NCI-H1436 (cell line): ENCODE measurements around the gene CHM.
"Not testable (repeated sequence)": the region's sequence is repeated elsewhere in the genome, so short reads cannot be mapped to it uniquely, and the experiment has no call there.

Experiments used
- DNase-seq: peaks from one replicate; lab custom pipeline; 2025; lab: John Stamatoyannopoulos, UW

The CHM gene

GRCh38 chrX:85995641-85996040, 51.7 kb downstream of the CHM start:
- no peak for DNase-seq

DNA sequence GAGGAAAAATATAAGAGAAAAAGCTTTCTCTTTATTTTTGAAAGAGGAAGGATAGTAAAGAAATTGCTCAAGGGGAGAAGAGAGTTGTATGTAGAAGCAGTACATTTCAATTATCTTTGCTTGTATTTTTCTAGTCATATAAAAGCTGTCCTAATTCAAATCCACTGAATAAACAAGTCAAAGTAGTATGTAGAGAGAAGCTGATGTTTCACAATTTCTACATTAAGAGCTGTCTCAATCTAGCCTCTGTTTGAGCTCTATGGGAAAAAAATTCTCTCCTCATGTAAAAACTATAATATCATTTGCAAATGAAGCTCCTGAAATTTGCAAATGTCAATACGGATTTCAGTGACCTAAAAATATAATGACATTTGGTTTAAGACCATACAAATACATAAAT, 52.6 kb downstream of the CHM start:
- DNase-seq: no peak

DNA sequence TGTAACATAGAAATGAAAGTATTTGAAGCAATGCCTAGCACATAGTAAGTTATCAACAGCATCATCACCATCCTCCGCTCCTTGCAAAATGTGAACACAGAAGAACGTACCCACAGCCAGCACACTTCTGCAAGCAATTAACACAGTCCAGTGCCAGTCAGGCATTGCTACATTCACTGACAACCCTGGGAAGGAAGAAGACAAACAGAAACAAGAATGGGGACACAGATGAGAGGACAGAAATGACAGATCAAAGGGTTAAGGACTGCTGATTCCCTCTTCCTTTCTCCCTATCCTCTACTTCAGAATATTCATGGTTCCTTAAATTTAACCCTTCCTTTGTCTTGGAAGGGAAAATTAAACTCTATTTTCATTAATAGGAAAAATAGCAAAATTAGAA, 53.1 kb downstream of the CHM start:
- no peak for DNase-seq

- no peak for DNase-seq
Observed at GRCh38 chrX:85993539-85994197, 53.7 kb downstream of the CHM start.

DNA sequence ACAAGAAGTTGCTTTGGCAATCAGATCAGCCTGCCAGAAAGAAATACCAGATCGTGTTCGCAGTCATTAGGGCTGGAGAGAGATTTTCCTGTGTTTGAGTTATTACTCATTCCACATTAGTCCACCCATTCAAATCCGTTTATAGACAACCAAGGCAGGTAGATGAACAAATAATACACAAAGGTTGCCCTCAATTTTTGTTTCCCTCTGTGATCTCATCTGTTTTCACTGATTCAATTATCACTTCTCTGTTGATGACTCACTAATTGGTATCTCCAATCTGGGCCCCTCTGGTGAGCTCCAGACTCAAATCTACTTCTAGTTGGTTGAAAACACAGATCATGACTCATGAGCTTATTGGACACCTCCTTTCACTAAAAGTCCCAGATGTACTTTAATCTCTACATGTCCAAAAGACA, 54.5 kb downstream of the CHM start:
- peak; percentile 35 for DNase-seq

GRCh38 chrX:85988353-85988752, 59.0 kb downstream of the CHM start:
- DNase-seq: no peak

DNA sequence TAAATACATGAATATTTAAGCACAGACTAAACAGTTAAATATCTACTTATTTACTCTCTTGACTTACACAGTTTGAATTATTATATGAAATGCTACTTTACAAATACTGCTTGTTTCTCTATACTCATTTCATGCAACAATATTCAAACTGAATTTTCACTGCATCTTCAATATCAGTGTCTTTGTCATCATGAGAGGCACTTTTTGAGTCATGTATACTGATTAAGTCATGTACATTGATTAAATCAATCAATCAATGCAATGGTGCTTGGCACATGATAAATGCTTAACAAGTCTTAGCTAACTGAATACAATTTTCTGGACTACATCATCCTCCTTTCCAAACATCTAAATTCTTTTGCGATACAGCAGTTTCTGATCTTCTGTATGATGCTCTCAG, 67.1 kb downstream of the CHM start:
- no peak for DNase-seq

DNA sequence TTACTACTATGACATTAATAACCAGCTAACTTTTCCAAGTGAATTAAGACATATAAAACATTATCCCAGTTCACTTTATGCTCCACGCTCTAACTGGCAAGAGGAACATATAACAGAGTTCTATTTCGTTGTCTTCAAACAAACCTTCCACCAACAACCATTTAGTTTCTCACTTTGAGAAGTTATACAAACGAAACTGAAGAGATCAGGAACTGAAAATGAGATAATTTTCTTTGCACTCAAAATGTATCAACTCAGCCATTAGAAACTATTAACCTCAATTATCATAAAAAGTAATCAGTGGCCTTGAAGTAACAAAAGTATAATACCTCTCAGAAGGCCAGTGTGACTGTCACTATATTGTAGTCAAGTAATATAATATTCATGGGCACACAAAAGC, 70.1 kb downstream of the CHM start:
- no peak for DNase-seq

- DNase-seq: not testable (repeated sequence)
Observed at GRCh38 chrX:85972351-85972750, 75.0 kb downstream of the CHM start.

- no peak for DNase-seq
Observed at GRCh38 chrX:85964744-85965143, 82.6 kb downstream of the CHM start.

DNA sequence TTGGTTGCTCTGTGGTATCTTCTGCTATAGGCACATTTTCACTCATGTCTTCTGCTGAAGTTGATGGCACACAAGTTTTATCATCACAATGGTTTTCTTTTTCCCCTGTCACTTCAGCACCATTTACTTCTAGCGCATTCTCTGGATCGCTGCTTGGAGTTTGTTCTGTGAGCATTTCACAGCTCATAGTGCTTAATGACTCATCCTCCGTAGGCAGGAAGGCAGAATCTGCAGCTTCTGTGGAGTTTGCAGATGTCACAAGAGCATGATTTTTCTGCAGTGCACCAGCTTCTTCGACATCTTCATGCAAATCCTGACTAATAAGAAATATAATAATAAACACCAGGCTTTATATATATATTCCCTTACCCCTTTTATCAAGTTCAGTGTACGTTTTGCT, 83.6 kb downstream of the CHM start:
- no peak for DNase-seq

DNA sequence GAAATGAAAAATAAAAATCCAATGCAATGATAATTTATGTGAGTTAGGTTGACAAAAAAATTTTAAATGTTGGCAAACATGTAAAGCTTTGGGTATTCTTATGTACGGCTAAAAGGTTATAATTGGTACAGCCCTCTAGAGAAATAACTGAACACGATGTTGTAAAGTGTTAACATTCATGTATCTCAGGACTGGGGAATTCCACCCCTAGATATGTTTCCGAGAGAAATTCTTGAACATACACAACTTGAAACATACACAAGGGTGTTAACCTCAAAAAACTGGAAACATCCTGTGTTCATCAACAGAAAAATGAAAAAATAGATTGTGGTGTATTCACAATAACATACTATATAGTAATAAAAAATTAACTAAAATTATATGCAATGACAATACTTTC, 91.8 kb downstream of the CHM start:
- no peak for DNase-seq

DNA sequence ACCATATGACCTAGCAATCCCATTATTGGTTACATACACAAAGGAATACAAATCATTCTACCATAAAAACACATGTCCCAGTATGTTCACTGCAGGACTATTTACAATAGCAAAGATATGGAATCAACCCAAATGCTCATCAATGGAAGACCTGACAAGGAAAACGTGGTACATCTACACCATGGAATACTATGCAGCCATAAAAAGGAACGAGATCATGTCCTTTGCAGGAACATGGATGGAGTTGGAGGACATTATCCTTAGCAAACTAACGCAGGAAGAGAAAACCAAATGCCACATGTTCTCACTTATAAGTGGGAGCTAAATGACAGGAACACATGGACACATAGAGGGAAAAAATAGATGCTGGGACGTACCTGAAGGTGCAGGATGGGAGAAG, 102.6 kb downstream of the CHM start:
- DNase-seq: not testable (repeated sequence)

DNA sequence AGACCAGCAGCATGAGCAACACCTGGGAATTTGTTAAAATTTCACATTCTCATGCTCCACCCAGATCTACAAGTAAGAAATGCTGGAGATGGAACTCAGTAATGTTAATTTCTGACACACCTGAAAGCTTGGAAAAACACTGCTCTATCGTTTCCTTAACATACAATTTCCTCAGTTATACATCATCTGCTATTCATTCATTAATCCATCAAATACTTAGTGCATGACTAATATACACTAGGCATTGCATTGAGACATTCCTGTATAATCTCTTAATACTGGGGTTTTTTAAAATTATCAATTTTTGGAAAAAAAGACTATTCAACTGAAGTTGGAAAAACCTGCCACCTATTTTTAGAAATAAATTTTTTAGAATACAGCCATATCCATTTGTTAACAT, 106.1 kb downstream of the CHM start:
- DNase-seq: no peak

DNA sequence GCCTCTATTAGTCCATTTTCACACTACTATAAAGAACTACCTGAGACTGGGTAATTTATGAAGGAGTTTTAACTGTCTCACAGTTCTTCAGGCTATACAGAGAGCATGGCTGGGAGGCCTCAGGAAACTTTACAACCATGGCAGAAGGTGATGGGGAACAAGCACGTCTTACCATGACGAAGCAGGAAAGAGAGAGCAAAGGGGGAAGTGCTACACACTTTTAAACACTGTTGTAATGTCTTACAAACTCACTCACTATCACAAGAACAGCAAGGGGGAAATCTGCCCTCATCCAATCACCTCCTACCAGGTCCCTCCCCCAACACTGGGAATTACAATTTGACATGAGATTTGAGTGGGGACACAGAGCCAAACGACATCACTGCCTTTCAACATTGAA, 107.4 kb downstream of the CHM start:
- not testable (repeated sequence) for DNase-seq

GRCh38 chrX:85934399-85934798, 113.0 kb downstream of the CHM start:
- DNase-seq: not testable (repeated sequence)

DNA sequence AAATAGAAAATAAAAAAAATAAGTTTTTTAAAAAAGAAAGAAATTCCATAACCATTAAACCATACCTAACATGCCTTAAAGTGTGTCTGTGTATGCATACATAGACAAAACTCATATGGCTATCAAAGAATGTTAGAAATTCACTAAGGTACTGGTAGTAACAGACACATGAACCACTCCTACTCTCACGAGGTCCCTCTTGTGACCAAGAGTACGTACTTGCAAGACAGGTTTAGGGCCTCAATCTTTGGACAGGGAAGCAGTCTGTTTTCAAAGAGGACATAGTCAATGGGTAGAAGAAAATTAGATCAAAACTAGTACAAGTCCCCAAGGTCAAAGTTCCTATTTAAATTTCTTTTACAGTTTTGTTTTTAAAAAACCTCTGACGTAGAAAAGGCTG, 117.3 kb downstream of the CHM start:
- no peak for DNase-seq

DNA sequence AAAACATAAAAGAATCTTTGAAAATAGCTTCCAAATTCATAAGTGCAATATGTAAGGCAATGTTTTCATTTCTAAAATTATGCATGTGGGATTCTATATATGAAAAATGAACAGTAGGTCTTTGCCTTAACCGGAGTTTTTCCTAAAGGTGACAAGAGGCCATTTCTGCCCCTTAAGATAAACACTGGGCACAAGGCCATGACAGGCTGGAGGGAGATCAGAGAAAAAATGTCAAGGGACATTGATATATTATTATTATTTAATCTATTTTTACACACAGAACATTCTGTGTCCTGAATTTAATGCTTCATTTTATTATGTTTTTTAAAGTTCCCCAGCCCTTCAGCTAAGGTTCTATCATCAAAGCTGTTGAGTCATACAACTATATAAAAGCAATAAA, 118.8 kb downstream of the CHM start:
- no peak for DNase-seq

DNA sequence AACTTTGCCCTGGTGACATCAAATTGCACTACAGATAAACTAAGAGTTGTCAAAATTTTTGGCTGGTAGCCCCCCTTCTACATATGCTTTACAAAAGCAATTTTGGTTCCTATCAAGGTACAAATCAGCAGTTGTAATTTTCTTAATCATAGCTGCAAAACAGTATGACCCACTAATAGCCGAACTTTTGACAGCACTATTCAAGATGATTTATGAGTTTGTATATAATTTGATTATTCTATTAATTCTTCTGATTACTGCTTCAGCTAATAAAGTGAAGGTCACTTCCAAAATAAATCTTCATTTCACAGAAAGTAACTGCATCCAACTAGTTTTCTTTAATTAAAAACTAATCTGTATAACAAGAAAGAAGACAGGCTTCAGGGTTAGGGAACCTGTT, 119.6 kb downstream of the CHM start:
- no peak for DNase-seq

GRCh38 chrX:85922821-85923220, 124.5 kb downstream of the CHM start:
- no peak for DNase-seq

DNA sequence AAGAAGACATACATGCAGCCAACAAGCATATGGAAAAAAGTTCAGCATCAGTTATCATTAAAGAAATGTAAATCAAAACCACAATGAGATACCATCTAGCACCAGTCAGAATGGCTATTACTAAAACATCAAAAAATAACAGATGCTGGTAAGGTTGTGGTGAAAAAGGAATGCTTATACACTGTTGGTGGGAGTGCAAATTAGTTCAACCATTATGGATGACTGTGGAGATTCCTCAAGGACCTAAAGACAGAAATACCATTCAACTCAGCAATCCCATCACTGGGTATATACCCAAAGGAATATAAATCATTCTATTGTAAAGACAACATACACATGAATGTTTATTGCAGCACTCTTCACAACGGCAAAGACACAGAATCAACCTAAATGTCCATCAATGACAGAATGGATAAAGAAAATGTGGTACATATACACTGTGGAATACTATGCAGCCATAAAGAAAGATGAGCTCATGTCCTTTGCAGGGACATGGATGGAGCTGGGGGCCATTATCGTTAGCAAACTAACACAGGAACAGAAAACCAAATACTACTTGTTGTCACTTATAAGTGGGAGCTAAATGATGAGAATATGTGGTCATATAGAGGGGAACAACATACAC, 130.6 kb downstream of the CHM start:
- not testable (repeated sequence) for DNase-seq

GRCh38 chrX:85914431-85914830, 132.9 kb downstream of the CHM start:
- no peak for DNase-seq

GRCh38 chrX:85907316-85907715, 140.0 kb downstream of the CHM start:
- DNase-seq: no peak

GRCh38 chrX:85906399-85906798, 141.0 kb downstream of the CHM start:
- no peak for DNase-seq
